ENCODE data around the gene TOX2. TPM values are rescaled to one million over a fixed set of nuclear protein-coding genes. Genes with fewer than 3 reads are reported as not detected.

TOX2 gene
- total RNA-seq, 1 donor from 2014 or later, result not detected

GRCh38 chr20:43973671-43974450, 59.2 kb downstream of the TOX2 start:
- FAIRE-seq, result no peak
- no peak for TF ChIP-seq CTCF (IDR thresholded peaks at IDR 0.05; ENCODE audit: insufficient read depth, low read length, severe bottlenecking)

GRCh38 chr20:43974695-43975094, 60.0 kb downstream of the TOX2 start:
- DNase-seq (ENCODE audit: low read depth) (no peak), FAIRE-seq (no peak)
- no peaks in the 10 kb centered on the region for H3K36me3 ChIP-seq (ENCODE audit: control insufficient read depth, insufficient read depth, low read length)
- H3K27me3 ChIP-seq (ENCODE audit: control insufficient read depth, insufficient read depth, low read length), result peaks cover 13% of the 10 kb centered on the region
- H3K4me3 ChIP-seq (ENCODE audit: low read depth, low read length), result no peak overlapping the region
- TF ChIP-seq CTCF (IDR thresholded peaks at IDR 0.05; ENCODE audit: insufficient read depth, low read length, severe bottlenecking), result no peak

More at GRCh38 chr20:43973671-43974450, 59.2 kb downstream of the TOX2 start:
- Histone ChIP-seq H3K36me3 (ENCODE audit: control insufficient read depth, insufficient read depth, low read length) (no peaks in the 10 kb centered on the region), H3K4me3 (ENCODE audit: low read depth, low read length) (no peak overlapping the region), H3K27me3 (ENCODE audit: control insufficient read depth, insufficient read depth, low read length) (peaks cover 14% of the 10 kb centered on the region)
- DNase-seq (ENCODE audit: low read depth), result no peak

DNA sequence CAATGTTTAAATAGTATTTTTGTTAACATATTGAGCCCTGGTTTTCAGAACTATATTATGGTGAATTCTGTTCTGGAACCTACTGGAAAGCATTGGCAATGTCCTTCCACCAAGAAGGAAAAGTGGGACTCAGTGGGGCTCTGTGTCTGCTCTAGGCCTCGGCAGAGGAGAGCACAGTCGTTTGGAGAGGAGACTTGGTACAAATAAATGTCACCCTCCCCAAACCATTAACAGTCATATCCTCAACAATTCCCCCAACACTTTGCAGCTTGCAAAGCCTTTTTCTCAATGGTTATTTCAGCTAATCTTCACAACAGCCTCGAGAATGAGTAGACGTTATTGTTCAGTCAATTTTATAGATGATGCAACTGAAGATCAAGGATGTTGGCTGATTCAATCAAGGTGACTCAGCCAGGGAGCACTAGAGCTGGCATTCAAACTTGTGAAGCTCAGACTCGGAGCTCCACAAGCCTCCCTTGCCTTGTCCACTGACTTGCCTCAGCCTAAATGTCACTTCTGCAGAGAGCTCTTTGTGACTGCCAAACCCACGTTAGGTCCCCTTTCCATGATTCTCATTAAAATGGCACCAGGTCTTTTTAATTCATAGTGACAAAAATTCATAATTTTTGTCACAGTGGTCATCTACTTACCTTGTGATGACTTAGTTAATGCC, 60.6 kb downstream of the TOX2 start:
- no peak overlapping the region for H3K4me3 ChIP-seq (ENCODE audit: low read depth, low read length)
- FAIRE-seq, result no peak
- H3K36me3 ChIP-seq (ENCODE audit: control insufficient read depth, insufficient read depth, low read length), result no peaks in the 10 kb centered on the region
- peaks cover 12% of the 10 kb centered on the region for H3K27me3 ChIP-seq (ENCODE audit: control insufficient read depth, insufficient read depth, low read length)
- TF ChIP-seq CTCF (IDR thresholded peaks at IDR 0.05; ENCODE audit: insufficient read depth, low read length, severe bottlenecking), result no peak
- DNase-seq (ENCODE audit: low read depth), result peak; percentile 85

- Histone ChIP-seq H3K36me3 (ENCODE audit: control insufficient read depth, insufficient read depth, low read length) (no peaks in the 10 kb centered on the region), H3K4me3 (ENCODE audit: low read depth, low read length) (no peak overlapping the region), H3K27me3 (ENCODE audit: control insufficient read depth, insufficient read depth, low read length) (peaks cover 12% of the 10 kb centered on the region)
- DNase-seq (ENCODE audit: low read depth) (no peak), FAIRE-seq (no peak)
- no peak for TF ChIP-seq CTCF (IDR thresholded peaks at IDR 0.05; ENCODE audit: insufficient read depth, low read length, severe bottlenecking)
Observed at GRCh38 chr20:43976547-43976946, 61.9 kb downstream of the TOX2 start.

- H3K4me3 ChIP-seq (ENCODE audit: low read depth, low read length), result no peak overlapping the region
- no peak for DNase-seq (ENCODE audit: low read depth)
- no peaks in the 10 kb centered on the region for H3K36me3 ChIP-seq (ENCODE audit: control insufficient read depth, insufficient read depth, low read length)
- no peak for FAIRE-seq
- no peak for TF ChIP-seq CTCF (IDR thresholded peaks at IDR 0.05; ENCODE audit: insufficient read depth, low read length, severe bottlenecking)
- peaks cover 9% of the 10 kb centered on the region for H3K27me3 ChIP-seq (ENCODE audit: control insufficient read depth, insufficient read depth, low read length)
Observed at GRCh38 chr20:43977252-43977651, 62.6 kb downstream of the TOX2 start.

Measured in bronchial epithelial cell (primary cell).